Loucy (cell line): ENCODE data around the gene ARHGEF17.

Experiments
- EZH2phosphoT487 ChIP-seq: fragments of 200-600 bp; IDR thresholded peaks from 2 replicates; pipeline ENCODE4 v1.6.1; 2018; ENCODE audit warnings: antibody characterized with exemption, mild to moderate bottlenecking, moderate library complexity, borderline replicate concordance
- TF ChIP-seq, protein P1 (sequence below): fragments of 200-600 bp; sonication (generic); conservative IDR thresholded peaks from 2 replicates; pipeline ENCODE4 v1.5.1; 2014; ENCODE audit warnings: mild to moderate bottlenecking, antibody characterized with exemption, low read length

DNA sequence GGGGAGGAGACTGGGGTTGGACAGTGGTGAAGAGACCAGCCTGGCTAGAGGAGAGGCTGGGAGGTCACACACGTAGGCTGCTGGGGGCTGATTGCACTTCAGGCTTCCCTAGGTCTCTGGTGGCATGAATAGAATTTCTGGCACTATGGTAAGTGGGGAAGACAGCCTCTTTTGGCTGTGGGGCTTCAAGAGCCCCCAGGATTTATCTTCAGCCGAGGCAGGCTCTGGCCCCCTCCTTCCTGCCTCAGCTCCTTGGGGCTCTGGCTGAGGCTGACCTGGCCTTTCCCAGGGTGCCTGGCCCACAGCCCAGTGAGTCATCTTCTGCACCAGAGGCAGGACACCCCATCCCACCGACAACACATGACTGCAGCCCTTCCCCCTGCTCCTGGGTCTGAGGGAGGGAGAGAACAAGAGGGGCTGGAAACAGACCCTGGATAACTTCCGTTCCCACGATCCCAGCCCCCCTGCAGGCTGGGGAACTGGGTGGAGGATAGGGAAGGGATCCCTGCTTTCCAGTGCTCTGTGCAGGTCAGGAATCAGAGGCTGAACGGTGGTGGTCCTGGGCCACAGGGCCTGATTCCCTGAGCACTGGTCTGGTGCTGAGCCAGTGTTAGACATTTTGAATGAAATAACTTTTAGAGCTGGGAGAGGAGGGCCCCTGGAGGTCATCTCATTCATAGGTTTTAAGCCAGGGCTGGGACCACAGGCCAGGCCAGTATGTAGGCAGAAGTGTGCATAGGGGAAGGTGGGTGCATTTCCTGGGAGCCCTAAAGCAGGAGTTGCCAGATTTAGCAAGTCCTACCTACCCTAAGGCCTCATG lies 26.5 kb downstream of the ARHGEF17 start:
- TF ChIP-seq, protein P1, sequence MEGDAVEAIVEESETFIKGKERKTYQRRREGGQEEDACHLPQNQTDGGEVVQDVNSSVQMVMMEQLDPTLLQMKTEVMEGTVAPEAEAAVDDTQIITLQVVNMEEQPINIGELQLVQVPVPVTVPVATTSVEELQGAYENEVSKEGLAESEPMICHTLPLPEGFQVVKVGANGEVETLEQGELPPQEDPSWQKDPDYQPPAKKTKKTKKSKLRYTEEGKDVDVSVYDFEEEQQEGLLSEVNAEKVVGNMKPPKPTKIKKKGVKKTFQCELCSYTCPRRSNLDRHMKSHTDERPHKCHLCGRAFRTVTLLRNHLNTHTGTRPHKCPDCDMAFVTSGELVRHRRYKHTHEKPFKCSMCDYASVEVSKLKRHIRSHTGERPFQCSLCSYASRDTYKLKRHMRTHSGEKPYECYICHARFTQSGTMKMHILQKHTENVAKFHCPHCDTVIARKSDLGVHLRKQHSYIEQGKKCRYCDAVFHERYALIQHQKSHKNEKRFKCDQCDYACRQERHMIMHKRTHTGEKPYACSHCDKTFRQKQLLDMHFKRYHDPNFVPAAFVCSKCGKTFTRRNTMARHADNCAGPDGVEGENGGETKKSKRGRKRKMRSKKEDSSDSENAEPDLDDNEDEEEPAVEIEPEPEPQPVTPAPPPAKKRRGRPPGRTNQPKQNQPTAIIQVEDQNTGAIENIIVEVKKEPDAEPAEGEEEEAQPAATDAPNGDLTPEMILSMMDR, result no peak
- no peak for TF ChIP-seq EZH2phosphoT487
